HG03575 (cell line): ENCODE results near the gene TMEM178B.

Experiments used
- ATAC-seq: cut with Tn5 transposase; IDR thresholded peaks from one replicate; pipeline ENCODE4 v1.9.1; 2021; ENCODE audit not compliant: unreplicated experiment, insufficient number of reproducible peaks, low FRiP score; ENCODE audit errors: extremely low read depth

TMEM178B gene

GRCh38 chr7:141203177-141203576, 129.3 kb downstream of the TMEM178B start:
- ATAC-seq, result no peak

GRCh38 chr7:141203586-141203985, 129.7 kb downstream of the TMEM178B start:
- ATAC-seq, result no peak

GRCh38 chr7:141207661-141208060, 133.8 kb downstream of the TMEM178B start:
- ATAC-seq, result no peak

- no peak for ATAC-seq
Measured at GRCh38 chr7:141208539-141208938, 134.7 kb downstream of the TMEM178B start.

GRCh38 chr7:141209454-141209853, 135.6 kb downstream of the TMEM178B start:
- ATAC-seq, result no peak

- no peak for ATAC-seq
Measured at GRCh38 chr7:141210862-141211261, 137.0 kb downstream of the TMEM178B start.

- ATAC-seq, result no peak
Measured at GRCh38 chr7:141213226-141213625, 139.4 kb downstream of the TMEM178B start.

- no peak for ATAC-seq
Measured at GRCh38 chr7:141217938-141218337, 144.1 kb downstream of the TMEM178B start.

- no peak for ATAC-seq
Measured at GRCh38 chr7:141218941-141219340, 145.1 kb downstream of the TMEM178B start.

- ATAC-seq, result no peak
Measured at GRCh38 chr7:141220263-141220880, 146.5 kb downstream of the TMEM178B start.

GRCh38 chr7:141221007-141221612, 147.2 kb downstream of the TMEM178B start:
- ATAC-seq, result no peak

GRCh38 chr7:141225916-141226618, 152.2 kb downstream of the TMEM178B start:
- no peak for ATAC-seq

GRCh38 chr7:141227454-141227853, 153.6 kb downstream of the TMEM178B start:
- ATAC-seq, result no peak

GRCh38 chr7:141228482-141228881, 154.6 kb downstream of the TMEM178B start:
- no peak for ATAC-seq

GRCh38 chr7:141231018-141231792, 157.3 kb downstream of the TMEM178B start:
- ATAC-seq, result no peak

- no peak for ATAC-seq
Measured at GRCh38 chr7:141232286-141233051, 158.6 kb downstream of the TMEM178B start.

GRCh38 chr7:141234335-141235105, 160.7 kb downstream of the TMEM178B start:
- ATAC-seq, result no peak

- no peak for ATAC-seq
Measured at GRCh38 chr7:141235656-141236055, 161.8 kb downstream of the TMEM178B start.
